DND-41 (cell line): ENCODE measurements around the gene SVBP.
A peak's percentile ranks its signal among the peaks of the same experiment; 100 is the strongest.

Source experiments
- ATAC-seq: fragments of 200-7000 bp; cut with Tn5 transposase; 3 replicates; pipeline ENCODE4 v1.9.1; 2021; ENCODE audit warnings: low read depth; ENCODE audit not compliant: insufficient read depth
- DNase-seq: peaks from one replicate; pipeline ENCODE4 v3.0.0-alpha.2; 2020
- H2AFZ ChIP-seq: 2 replicates; pipeline ENCODE4 v1.6.0; 2012; ENCODE audit warnings: low read depth, low read length
- H3K27ac ChIP-seq: 2 replicates; pipeline ENCODE4 v1.5.1; 2012; ENCODE audit warnings: low read length, inconsistent platforms
- H3K27me3 ChIP-seq: fragments of 200-600 bp; sonication (generic); 2 replicates; pipeline ENCODE4 v1.6.0; 2012; ENCODE audit warnings: low read length, mild to moderate bottlenecking, inconsistent platforms; ENCODE audit not compliant: insufficient read depth, poor library complexity
- H3K36me3 ChIP-seq: 2 replicates; pipeline ENCODE4 v1.5.1; 2012; ENCODE audit warnings: low read length, inconsistent platforms; ENCODE audit not compliant: insufficient read depth
- H3K4me1 ChIP-seq: 2 replicates; pipeline ENCODE4 v1.5.1; 2012; ENCODE audit warnings: mild to moderate bottlenecking, low read length; ENCODE audit not compliant: insufficient read depth
- H3K4me2 ChIP-seq: 2 replicates; pipeline ENCODE4 v1.6.0; 2012; ENCODE audit warnings: mild to moderate bottlenecking, moderate library complexity, low read length, inconsistent platforms; ENCODE audit not compliant: insufficient read depth
- H3K4me3 ChIP-seq, 2 experiments: fragments of 200-600 bp in 1 of 2; shearing (Covaris generic) in 1 of 2; 2 replicates each; pipeline ENCODE4 v1.5.1; 2012 to 2016; ENCODE audit warnings: inconsistent platforms in 2 of 2, low read length in 2 of 2, mild to moderate bottlenecking in 2 of 2, low read depth in 1 of 2, moderate library complexity in 1 of 2
- H3K79me2 ChIP-seq: 2 replicates; pipeline ENCODE4 v1.6.0; 2012; ENCODE audit warnings: low read length, inconsistent platforms; ENCODE audit not compliant: insufficient read depth
- H3K9ac ChIP-seq: 2 replicates; pipeline ENCODE4 v1.6.0; 2012; ENCODE audit warnings: low read depth, mild to moderate bottlenecking, inconsistent platforms, low read length, moderate library complexity
- H3K9me3 ChIP-seq: 2 replicates; pipeline ENCODE4 v1.5.1; 2012; ENCODE audit warnings: low read length, moderate library complexity, mild to moderate bottlenecking, inconsistent platforms; ENCODE audit not compliant: insufficient read depth, severe bottlenecking
- H4K20me1 ChIP-seq: 2 replicates; pipeline ENCODE4 v1.6.0; 2012; ENCODE audit warnings: low read length; ENCODE audit not compliant: insufficient read depth
- EZH2 ChIP-seq: IDR thresholded peaks from 3 replicates; pipeline ENCODE4 v1.6.1; 2012; ENCODE audit warnings: borderline replicate concordance, low read depth, mild to moderate bottlenecking, moderate library complexity, low read length, inconsistent platforms; ENCODE audit not compliant: severe bottlenecking
- TF ChIP-seq, protein P1 (sequence below): IDR thresholded peaks from 2 replicates; pipeline ENCODE4 v1.5.1; 2012; ENCODE audit warnings: borderline replicate concordance, low read length, moderate library complexity, mild to moderate bottlenecking; ENCODE audit not compliant: poor library complexity, severe bottlenecking; ENCODE audit errors: extremely low read depth

The SVBP gene

DNA sequence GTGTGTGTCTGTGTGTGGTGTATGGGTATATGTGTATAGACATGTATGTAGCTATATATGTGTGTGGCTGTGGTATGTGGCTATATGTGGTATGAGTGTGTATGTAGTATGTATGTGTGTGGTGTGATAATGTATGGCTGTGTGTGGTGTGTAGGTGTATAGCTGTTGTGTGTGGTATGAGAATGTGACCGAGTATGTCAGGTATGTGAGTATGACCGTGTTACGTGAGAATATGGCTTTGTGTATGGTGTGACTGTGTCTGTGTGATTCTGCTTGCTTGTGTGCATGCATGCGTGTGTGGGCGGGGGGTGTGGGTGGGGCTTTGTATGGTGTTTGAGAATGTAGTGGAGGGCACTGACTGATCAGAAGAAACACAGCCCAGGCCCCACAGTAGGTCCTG is 32.7 kb upstream of the SVBP start:
- no peak for ATAC-seq
- no peak overlapping the region for H2AFZ ChIP-seq
- peaks cover 34% of the 10 kb centered on the region for H3K36me3 ChIP-seq
- no peak for DNase-seq
- H3K27ac ChIP-seq, result no peak overlapping the region
- no peaks in the 10 kb centered on the region for H3K9me3 ChIP-seq
- no peak overlapping the region for H3K9ac ChIP-seq
- no peak for TF ChIP-seq EZH2
- TF ChIP-seq, protein P1, sequence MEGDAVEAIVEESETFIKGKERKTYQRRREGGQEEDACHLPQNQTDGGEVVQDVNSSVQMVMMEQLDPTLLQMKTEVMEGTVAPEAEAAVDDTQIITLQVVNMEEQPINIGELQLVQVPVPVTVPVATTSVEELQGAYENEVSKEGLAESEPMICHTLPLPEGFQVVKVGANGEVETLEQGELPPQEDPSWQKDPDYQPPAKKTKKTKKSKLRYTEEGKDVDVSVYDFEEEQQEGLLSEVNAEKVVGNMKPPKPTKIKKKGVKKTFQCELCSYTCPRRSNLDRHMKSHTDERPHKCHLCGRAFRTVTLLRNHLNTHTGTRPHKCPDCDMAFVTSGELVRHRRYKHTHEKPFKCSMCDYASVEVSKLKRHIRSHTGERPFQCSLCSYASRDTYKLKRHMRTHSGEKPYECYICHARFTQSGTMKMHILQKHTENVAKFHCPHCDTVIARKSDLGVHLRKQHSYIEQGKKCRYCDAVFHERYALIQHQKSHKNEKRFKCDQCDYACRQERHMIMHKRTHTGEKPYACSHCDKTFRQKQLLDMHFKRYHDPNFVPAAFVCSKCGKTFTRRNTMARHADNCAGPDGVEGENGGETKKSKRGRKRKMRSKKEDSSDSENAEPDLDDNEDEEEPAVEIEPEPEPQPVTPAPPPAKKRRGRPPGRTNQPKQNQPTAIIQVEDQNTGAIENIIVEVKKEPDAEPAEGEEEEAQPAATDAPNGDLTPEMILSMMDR, result no peak
- 0 out of 2 replicates have a peak overlapping the region, but pooled peaks have one; percentile 25 for H3K4me2 ChIP-seq
- H3K79me2 ChIP-seq, result peaks cover 20% of the 10 kb centered on the region
- peaks cover 37% of the 10 kb centered on the region for H3K4me1 ChIP-seq
- H3K4me3 ChIP-seq, result no peak overlapping the region
- no peaks in the 10 kb centered on the region for H3K27me3 ChIP-seq
- H4K20me1 ChIP-seq, result peaks cover 8% of the 10 kb centered on the region

DNA sequence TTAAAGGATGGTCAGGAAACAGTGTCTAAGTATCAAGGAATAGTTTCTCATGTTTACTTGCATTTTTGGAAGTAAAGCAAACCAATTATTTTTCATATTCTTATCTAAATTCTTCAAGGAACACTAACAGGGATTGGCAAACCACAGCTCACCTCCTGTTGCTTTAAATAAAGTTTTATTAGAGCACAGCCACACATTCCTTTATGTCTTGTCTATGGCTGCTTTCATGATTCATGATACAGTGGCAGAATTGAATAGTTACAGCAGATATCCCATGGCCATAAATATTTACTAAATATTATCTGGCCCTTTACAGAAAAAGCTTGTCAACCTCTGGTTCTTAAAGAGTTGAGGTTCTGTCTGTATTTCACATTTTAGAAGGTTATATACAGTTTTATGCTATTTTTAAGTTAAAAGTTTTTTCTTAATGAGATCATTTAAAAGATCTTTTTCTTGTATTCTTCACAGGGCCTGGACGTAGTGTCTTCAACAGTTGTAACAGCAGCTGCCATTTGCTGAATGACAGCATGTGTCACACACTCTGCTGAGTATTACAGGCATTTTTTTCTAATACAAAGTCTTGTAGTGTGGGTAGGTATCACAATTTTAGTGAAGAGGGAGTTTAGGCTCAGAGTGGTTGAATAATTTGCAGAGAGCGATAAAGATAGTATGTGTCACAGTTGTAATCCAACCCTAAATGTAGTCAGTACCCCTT is 31.8 kb upstream of the SVBP start:
- peaks cover 20% of the 10 kb centered on the region for H3K79me2 ChIP-seq
- no peak overlapping the region for H3K27ac ChIP-seq
- DNase-seq (no peak), ATAC-seq (no peak)
- H2AFZ ChIP-seq, result no peak overlapping the region
- no peaks in the 10 kb centered on the region for H3K9me3 ChIP-seq
- TF ChIP-seq, protein P1, result no peak
- TF ChIP-seq EZH2, result no peak
- peak overlapping the region; percentile 90 for H3K4me2 ChIP-seq
- peaks cover 8% of the 10 kb centered on the region for H4K20me1 ChIP-seq
- no peak overlapping the region for H3K4me3 ChIP-seq
- no peaks in the 10 kb centered on the region for H3K27me3 ChIP-seq
- peaks cover 37% of the 10 kb centered on the region for H3K4me1 ChIP-seq
- no peak overlapping the region for H3K9ac ChIP-seq
- H3K36me3 ChIP-seq, result peaks cover 34% of the 10 kb centered on the region

DNA sequence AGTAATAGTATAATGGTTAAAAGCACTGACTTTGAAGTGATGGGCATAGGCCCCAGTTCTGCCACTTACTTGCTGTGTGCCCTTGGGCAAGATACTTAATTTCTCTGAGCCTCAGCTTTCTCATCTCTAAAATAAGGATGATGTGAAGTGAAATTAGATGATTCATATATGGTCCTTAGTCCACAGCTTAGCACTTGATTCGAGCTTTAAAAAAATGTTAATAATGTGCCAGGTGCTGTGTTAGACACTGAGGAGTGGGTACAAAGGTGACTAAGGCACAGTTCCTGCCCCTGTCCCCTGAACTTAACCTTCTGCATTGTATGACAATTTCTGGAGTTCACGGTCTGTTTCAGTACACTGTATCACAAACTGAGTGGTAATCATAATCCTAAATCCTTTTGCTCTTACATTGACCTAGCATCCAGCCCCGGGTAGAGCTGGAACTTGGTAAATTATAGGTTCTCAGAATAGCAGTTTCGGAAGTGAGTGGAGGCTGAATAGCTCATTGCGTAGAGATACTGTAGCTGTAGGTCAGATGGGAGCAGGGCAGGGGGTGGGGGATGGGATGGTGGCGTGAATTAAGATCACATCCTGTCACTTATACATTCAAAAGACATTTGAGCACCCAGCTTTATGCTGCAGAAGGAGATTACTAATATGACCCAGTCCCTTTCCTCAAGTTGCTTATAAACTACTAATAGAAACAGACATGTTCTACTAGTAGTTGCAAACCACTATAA is 30.7 kb upstream of the SVBP start:
- peaks cover 34% of the 10 kb centered on the region for H3K36me3 ChIP-seq
- H3K4me2 ChIP-seq, result peak overlapping the region; percentile 90
- no peak for ATAC-seq
- peaks cover 37% of the 10 kb centered on the region for H3K4me1 ChIP-seq
- DNase-seq, result no peak
- no peak for TF ChIP-seq EZH2
- TF ChIP-seq, protein P1, result no peak
- H4K20me1 ChIP-seq, result peaks cover 8% of the 10 kb centered on the region
- peak overlapping the region; percentile 82 to 98; a peak in 3 of 4 replicates for H3K4me3 ChIP-seq
- H2AFZ ChIP-seq, result no peak overlapping the region
- H3K27ac ChIP-seq, result peak overlapping the region; percentile 78
- H3K27me3 ChIP-seq, result no peaks in the 10 kb centered on the region
- H3K9ac ChIP-seq, result peak overlapping the region; percentile 83
- peaks cover 20% of the 10 kb centered on the region for H3K79me2 ChIP-seq
- no peaks in the 10 kb centered on the region for H3K9me3 ChIP-seq
